ENCODE measurements around the gene TRABD2A. TPM values are rescaled to one million over a fixed set of nuclear protein-coding genes. Genes with fewer than 3 reads are reported as not detected.

Gene TRABD2A
- total RNA-seq, 6 donors from 2014 or later, result 2.0 to 22.0 (median 6.2) TPM

GRCh38 chr2:84829693-84830092 is 51.2 kb downstream of the TRABD2A start:
- ATAC-seq (ENCODE audit: low FRiP score in 2 of 2) (no peak), DNase-seq (no peak)

DNA sequence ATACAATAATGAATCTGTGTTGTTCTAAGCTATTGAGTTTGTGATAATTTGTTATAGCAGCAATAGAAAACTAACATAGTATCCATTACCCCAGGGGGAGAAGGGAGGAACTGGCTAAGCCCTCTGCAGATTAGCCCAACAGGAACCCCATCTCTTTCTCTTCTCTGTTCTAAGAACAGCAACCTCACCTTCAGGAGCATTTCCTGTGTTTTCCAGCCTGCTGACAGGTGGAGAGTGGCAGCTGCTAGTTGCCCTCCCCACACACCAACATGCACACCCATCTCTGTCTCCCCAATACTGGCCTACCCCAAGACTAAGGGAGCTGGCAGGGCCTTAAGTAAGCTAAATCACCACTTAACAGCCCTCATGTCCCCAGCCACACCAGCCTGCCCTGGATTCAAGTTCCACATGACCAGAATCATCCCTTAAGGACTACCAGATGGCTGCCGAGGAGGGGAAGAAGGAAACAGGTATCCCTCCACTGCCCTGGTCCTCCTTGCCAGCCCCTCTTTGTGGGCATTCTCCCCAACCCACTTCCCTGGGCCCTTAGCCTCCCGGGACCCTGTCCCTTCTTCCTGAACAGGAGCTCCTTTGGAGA is 52.8 kb downstream of the TRABD2A start:
- no peak overlapping the region for H3K27ac ChIP-seq
- no peaks in the 10 kb centered on the region for H3K36me3 ChIP-seq
- no peak for TF ChIP-seq POLR2AphosphoS5 (IDR thresholded peaks at IDR 0.05)
- TF ChIP-seq CTCF (IDR thresholded peaks at IDR 0.05), result no peak
- TF ChIP-seq EP300 (IDR thresholded peaks at IDR 0.05), result no peak
- TF ChIP-seq POLR2A (IDR thresholded peaks at IDR 0.05), result no peak
- no peak overlapping the region for H3K4me3 ChIP-seq
- 84 to 96% methylated on average over 2 of the region's 2 CpGs for WGBS, 2 donors
- H3K9me3 ChIP-seq, result no peaks in the 10 kb centered on the region
- no peak for DNase-seq
- peaks cover 0 to 10% (median 4%) of the 10 kb centered on the region in 4 donors for H3K4me1 ChIP-seq
- no peak for ATAC-seq (ENCODE audit: low FRiP score in 2 of 2)
- no peaks in the 10 kb centered on the region for H3K27me3 ChIP-seq

More at GRCh38 chr2:84829693-84830092, 51.2 kb downstream of the TRABD2A start:
- 81 to 88% methylated on average over 2 of the region's 2 CpGs for WGBS, 2 donors
- Histone ChIP-seq H3K4me3 (no peak overlapping the region), H3K9me3 (no peaks in the 10 kb centered on the region), H3K27ac (no peak overlapping the region), H3K27me3 (no peaks in the 10 kb centered on the region), H3K4me1 (peaks cover 0 to 10% (median 5%) of the 10 kb centered on the region in 4 donors), H3K36me3 (no peaks in the 10 kb centered on the region)
- no peak for TF ChIP-seq EP300 (IDR thresholded peaks at IDR 0.05)
- TF ChIP-seq POLR2A (IDR thresholded peaks at IDR 0.05), result no peak
- no peak for TF ChIP-seq CTCF (IDR thresholded peaks at IDR 0.05)
- no peak for TF ChIP-seq POLR2AphosphoS5 (IDR thresholded peaks at IDR 0.05)

- no peaks in the 10 kb centered on the region for H3K27me3 ChIP-seq
- ATAC-seq (ENCODE audit: low FRiP score in 2 of 2) (no peak), DNase-seq (peak in 1 of 2 donors; percentile 75)
- no peaks in the 10 kb centered on the region for H3K36me3 ChIP-seq
- no peak overlapping the region for H3K27ac ChIP-seq
- no peaks in the 10 kb centered on the region for H3K4me1 ChIP-seq
- H3K9me3 ChIP-seq, result no peaks in the 10 kb centered on the region
- H3K4me3 ChIP-seq, result no peak overlapping the region
- 96 to 97% methylated on average over 21 of the region's 21 CpGs for WGBS, 2 donors
- TF ChIP-seq CTCF (IDR thresholded peaks at IDR 0.05) (no peak), POLR2AphosphoS5 (IDR thresholded peaks at IDR 0.05) (no peak), POLR2A (IDR thresholded peaks at IDR 0.05) (no peak), EP300 (IDR thresholded peaks at IDR 0.05) (no peak)
These were observed 57.1 kb downstream of the TRABD2A start for GRCh38 chr2:84823788-84824187.

- Histone ChIP-seq H3K36me3 (no peaks in the 10 kb centered on the region), H3K9me3 (no peaks in the 10 kb centered on the region), H3K4me1 (no peaks in the 10 kb centered on the region), H3K27ac (no peak overlapping the region), H3K4me3 (no peak overlapping the region), H3K27me3 (no peaks in the 10 kb centered on the region)
- no peak for DNase-seq
- WGBS, 2 donors, result 76 to 88% methylated on average over 5 of the region's 5 CpGs
- ATAC-seq (ENCODE audit: low FRiP score in 2 of 2), result no peak
- no peak for TF ChIP-seq POLR2A (IDR thresholded peaks at IDR 0.05)
- TF ChIP-seq POLR2AphosphoS5 (IDR thresholded peaks at IDR 0.05), result no peak
- no peak for TF ChIP-seq CTCF (IDR thresholded peaks at IDR 0.05)
- no peak for TF ChIP-seq EP300 (IDR thresholded peaks at IDR 0.05)
These were observed 57.7 kb downstream of the TRABD2A start for GRCh38 chr2:84823229-84823628.

- no peaks in the 10 kb centered on the region for H3K36me3 ChIP-seq
- 89 to 97% methylated on average over 7 of the region's 7 CpGs for WGBS, 2 donors
- no peaks in the 10 kb centered on the region for H3K4me1 ChIP-seq
- no peaks in the 10 kb centered on the region for H3K9me3 ChIP-seq
- no peak overlapping the region for H3K27ac ChIP-seq
- DNase-seq, result peak in 1 of 2 donors; percentile 31
- H3K4me3 ChIP-seq, result no peak overlapping the region
- no peak for TF ChIP-seq POLR2AphosphoS5 (IDR thresholded peaks at IDR 0.05)
- TF ChIP-seq EP300 (IDR thresholded peaks at IDR 0.05), result no peak
- no peak for TF ChIP-seq POLR2A (IDR thresholded peaks at IDR 0.05)
- TF ChIP-seq CTCF (IDR thresholded peaks at IDR 0.05), result no peak
- no peak for ATAC-seq (ENCODE audit: low FRiP score in 2 of 2)
- H3K27me3 ChIP-seq, result no peaks in the 10 kb centered on the region
These were observed 59.1 kb downstream of the TRABD2A start for GRCh38 chr2:84821806-84822205.
